ENCODE results near the gene OSBPL6. TPM values are rescaled to one million over a fixed set of nuclear protein-coding genes. Genes with fewer than 3 reads are reported as not detected.

The OSBPL6 gene
- total RNA-seq, 1 donor from 2014 or later = 5.3 TPM

DNA sequence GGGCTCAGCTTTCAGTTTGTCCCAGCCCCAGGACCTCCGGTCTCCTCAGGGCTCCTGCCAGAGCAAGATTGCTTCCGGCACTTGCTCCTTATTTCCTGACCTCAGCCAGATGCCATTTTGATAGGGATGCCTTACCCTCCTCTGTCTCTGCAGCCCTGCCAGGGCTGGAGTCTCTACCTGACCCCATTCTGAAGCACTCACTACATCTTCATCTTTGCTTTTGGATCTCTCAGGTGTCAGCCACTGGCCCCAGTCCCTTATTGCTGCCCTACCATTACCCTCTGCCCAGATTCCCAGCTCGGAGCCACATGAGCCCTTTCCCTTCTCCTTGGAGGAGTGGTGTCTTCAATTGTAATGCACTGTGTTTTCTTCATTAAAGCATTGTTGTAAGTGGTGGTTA lies 17.1 kb downstream of the OSBPL6 start:
- FAIRE-seq = no peak
- Histone ChIP-seq H3K36me3 (ENCODE audit: control insufficient read depth, insufficient read depth, low read length) (peaks cover 1% of the 10 kb centered on the region), H3K27me3 (ENCODE audit: control insufficient read depth, insufficient read depth, low read length) (no peaks in the 10 kb centered on the region), H3K4me3 (ENCODE audit: low read depth, low read length) (no peak overlapping the region)
- TF ChIP-seq, protein P1, sequence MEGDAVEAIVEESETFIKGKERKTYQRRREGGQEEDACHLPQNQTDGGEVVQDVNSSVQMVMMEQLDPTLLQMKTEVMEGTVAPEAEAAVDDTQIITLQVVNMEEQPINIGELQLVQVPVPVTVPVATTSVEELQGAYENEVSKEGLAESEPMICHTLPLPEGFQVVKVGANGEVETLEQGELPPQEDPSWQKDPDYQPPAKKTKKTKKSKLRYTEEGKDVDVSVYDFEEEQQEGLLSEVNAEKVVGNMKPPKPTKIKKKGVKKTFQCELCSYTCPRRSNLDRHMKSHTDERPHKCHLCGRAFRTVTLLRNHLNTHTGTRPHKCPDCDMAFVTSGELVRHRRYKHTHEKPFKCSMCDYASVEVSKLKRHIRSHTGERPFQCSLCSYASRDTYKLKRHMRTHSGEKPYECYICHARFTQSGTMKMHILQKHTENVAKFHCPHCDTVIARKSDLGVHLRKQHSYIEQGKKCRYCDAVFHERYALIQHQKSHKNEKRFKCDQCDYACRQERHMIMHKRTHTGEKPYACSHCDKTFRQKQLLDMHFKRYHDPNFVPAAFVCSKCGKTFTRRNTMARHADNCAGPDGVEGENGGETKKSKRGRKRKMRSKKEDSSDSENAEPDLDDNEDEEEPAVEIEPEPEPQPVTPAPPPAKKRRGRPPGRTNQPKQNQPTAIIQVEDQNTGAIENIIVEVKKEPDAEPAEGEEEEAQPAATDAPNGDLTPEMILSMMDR (IDR thresholded peaks at IDR 0.05; ENCODE audit: insufficient read depth, low read length, severe bottlenecking) = no peak
- DNase-seq (ENCODE audit: low read depth) = no peak

DNA sequence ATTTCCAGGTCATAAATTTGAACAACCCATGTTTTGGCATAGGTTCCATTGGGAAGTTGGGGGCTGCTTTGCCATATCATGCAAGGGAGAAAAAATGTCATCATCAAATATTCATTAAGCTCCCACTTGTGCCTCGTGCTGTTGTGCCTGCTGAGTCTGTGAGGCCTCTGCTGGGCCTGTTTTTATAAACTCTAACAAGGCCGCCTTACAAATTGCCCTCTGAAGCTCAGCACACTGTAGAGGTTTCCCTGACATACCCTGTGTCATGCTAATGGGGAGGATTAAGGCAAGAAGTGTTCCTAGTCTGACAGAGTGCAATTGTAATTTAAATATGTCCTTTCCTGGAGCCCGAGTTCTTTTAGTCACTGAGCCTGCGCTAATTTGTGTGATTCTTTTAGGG lies 17.6 kb downstream of the OSBPL6 start:
- no peak overlapping the region for H3K4me3 ChIP-seq (ENCODE audit: low read depth, low read length)
- TF ChIP-seq, protein P1 (IDR thresholded peaks at IDR 0.05; ENCODE audit: insufficient read depth, low read length, severe bottlenecking) = no peak
- H3K27me3 ChIP-seq (ENCODE audit: control insufficient read depth, insufficient read depth, low read length) = no peaks in the 10 kb centered on the region
- no peak for FAIRE-seq
- H3K36me3 ChIP-seq (ENCODE audit: control insufficient read depth, insufficient read depth, low read length) = peaks cover 1% of the 10 kb centered on the region
- DNase-seq (ENCODE audit: low read depth) = no peak

DNA sequence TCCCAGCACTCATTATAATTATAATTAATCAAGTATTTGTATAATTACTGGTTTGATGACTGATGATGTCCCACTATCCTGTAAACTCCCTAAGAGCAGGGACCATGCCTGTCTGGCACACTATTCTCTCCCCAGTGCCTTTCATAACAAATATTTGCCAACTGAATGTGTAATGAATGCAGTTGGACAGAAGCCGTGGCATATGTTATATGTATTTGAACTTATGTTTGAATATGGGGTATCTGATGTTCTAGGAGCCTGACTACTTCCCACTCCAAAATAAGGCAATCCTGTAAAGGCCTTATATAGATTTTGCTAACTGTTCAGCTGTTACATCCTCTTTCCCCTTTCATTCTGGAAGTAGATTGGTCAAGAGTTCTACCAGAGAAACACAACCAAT lies 19.7 kb downstream of the OSBPL6 start:
- TF ChIP-seq, protein P1 (IDR thresholded peaks at IDR 0.05; ENCODE audit: insufficient read depth, low read length, severe bottlenecking) = no peak
- peaks cover 1% of the 10 kb centered on the region for H3K36me3 ChIP-seq (ENCODE audit: control insufficient read depth, insufficient read depth, low read length)
- no peaks in the 10 kb centered on the region for H3K27me3 ChIP-seq (ENCODE audit: control insufficient read depth, insufficient read depth, low read length)
- no peak for FAIRE-seq
- H3K4me3 ChIP-seq (ENCODE audit: low read depth, low read length) = no peak overlapping the region
- no peak for DNase-seq (ENCODE audit: low read depth)

DNA sequence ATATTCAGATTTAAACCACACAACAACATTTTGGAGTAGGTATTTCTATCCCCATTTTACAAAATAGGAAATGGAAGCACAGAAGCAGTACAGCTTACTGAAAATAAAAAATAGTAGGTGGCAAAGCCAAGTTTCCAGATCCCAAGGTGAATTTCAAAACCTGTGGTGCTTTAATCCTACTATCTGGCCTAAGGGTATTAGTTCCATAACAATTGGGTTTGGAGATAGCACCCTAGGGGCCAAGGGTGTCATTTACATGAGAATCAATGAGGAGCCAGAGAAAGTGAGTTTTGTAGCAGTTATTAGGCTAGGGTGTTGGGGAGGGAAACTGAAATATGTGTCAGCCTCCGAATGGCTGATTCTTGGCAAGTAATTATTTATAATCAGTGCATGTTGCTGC lies 24.9 kb downstream of the OSBPL6 start:
- Histone ChIP-seq H3K4me3 (ENCODE audit: low read depth, low read length) (no peak overlapping the region), H3K36me3 (ENCODE audit: control insufficient read depth, insufficient read depth, low read length) (no peaks in the 10 kb centered on the region), H3K27me3 (ENCODE audit: control insufficient read depth, insufficient read depth, low read length) (no peaks in the 10 kb centered on the region)
- TF ChIP-seq, protein P1 (IDR thresholded peaks at IDR 0.05; ENCODE audit: insufficient read depth, low read length, severe bottlenecking) = no peak
- no peak for FAIRE-seq
- no peak for DNase-seq (ENCODE audit: low read depth)

DNA sequence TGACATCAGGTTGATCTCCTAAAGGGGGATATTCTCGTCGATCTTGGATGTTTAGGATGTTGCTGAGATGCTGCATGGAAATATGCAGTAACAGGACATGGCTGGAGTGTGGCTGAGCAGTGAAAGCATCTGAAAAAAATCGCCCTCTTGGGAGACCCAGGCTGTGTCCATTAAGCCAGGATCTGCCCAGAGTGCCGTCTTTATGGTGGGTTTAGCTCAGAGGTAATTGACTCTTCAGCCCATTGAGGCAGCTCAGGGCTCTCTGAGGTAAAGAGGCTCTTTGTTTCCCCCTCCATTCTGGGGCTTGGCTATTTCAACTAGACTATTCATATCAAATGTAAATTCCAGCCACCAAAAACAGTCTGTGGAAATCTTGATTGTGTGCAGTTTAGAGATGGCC lies 26.5 kb downstream of the OSBPL6 start:
- TF ChIP-seq, protein P1 (IDR thresholded peaks at IDR 0.05; ENCODE audit: insufficient read depth, low read length, severe bottlenecking) = no peak
- H3K36me3 ChIP-seq (ENCODE audit: control insufficient read depth, insufficient read depth, low read length) = no peaks in the 10 kb centered on the region
- H3K27me3 ChIP-seq (ENCODE audit: control insufficient read depth, insufficient read depth, low read length) = no peaks in the 10 kb centered on the region
- no peak for FAIRE-seq
- no peak overlapping the region for H3K4me3 ChIP-seq (ENCODE audit: low read depth, low read length)
- DNase-seq (ENCODE audit: low read depth) = no peak

DNA sequence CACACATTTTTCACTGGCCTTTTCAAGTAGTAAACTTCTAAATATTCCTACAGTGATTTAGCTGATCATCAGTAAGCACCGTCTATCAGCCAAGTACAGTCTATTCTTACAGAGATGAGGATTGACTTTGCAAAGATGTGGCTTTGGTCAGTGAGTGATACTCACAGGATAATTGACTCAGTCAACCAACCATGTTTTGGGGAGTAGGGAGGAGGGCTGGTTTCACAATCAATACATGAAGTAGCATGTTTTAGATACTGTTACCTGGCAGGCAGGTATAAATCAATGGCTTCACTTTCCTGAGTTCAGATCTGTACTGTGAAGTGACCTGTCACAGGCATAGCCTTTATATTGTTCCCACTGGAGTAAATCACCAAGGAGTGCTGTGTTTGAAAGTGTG lies 27.2 kb downstream of the OSBPL6 start:
- FAIRE-seq (no peak), DNase-seq (ENCODE audit: low read depth) (peak; percentile 69)
- Histone ChIP-seq H3K4me3 (ENCODE audit: low read depth, low read length) (no peak overlapping the region), H3K36me3 (ENCODE audit: control insufficient read depth, insufficient read depth, low read length) (no peaks in the 10 kb centered on the region), H3K27me3 (ENCODE audit: control insufficient read depth, insufficient read depth, low read length) (no peaks in the 10 kb centered on the region)
- TF ChIP-seq, protein P1 (IDR thresholded peaks at IDR 0.05; ENCODE audit: insufficient read depth, low read length, severe bottlenecking) = no peak
